Activated T-cell treated with anti-CD3 and anti-CD28 coated beads for 24 hours (primary cell): ENCODE data around the gene ACBD3.

Source experiments
- DNase-seq: peaks from one replicate; pipeline ENCODE4 v3.0.0-alpha.2; 2020; ENCODE audit warnings: low read depth

The ACBD3 gene

DNA sequence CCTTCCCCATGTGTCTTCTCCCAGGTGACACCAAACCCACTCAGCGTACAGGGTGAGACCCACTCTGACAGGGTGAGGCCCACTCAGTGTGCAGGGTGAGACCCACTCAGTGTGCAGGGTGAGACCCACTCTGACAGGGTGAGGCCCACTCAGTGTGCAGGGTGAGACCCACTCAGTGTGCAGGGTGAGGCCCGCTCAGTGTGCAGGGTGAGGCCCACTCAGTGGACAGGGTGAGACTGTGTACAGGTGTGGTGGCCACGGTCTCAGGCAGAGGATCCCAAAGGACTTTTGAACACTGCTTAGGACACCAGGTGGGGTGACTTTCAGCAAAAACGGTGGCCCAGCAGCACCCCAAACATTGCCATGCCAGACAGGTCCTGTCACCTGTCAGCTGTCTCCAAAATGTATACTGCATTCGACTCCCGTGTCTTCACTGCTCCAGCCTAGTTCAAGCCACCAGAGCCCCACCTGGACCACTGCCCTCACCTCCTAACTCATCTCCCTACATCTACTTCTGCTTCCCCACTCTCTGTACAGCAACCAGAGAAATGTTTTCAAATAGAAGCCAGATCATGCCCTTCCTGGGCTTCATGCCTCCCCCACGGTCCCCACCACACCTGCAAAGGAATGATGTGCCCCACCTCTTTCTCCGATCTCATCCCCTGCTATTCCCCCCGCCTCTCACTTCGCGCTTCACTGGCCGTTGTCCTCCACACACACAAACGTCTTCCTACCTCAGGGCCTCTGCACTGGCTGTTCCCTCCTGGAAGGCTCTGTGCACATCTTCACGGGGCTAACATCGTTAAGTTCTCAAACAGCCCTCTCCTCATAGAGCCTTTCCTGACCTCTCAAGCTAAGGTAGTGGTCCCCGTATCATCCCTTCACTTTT lies 52.1 kb downstream of the ACBD3 start:
- DNase-seq, result no peak

DNA sequence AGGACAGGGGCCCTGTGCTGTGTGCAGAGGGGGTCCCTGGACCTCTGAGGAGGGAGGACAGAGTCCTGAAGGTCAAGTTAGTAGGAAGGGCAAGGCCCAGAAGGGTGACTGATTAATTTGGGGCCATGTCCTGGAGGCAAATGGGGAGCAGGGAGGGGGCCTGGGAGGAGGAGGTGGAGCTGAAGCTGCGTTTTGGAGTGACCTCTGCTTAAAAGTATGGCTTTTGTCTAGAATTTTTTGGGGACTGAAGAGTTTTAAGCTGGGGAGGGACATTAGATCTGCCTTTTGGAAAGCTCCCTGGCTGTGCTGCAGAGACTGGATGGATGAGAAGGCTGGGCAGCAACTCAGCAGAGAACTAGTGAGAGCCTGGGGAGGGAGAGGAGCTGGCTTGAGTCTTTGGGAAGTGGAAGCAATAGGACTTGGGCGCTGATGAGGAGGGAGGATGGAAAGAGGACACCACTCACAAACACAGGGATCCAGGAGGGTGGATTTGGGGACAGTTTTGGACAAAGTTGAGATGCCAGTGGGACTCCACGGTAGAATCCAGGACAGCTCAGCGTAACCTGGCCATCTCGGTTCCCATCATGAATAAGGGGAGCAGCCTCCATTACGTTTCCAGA lies 52.9 kb downstream of the ACBD3 start:
- no peak for DNase-seq

DNA sequence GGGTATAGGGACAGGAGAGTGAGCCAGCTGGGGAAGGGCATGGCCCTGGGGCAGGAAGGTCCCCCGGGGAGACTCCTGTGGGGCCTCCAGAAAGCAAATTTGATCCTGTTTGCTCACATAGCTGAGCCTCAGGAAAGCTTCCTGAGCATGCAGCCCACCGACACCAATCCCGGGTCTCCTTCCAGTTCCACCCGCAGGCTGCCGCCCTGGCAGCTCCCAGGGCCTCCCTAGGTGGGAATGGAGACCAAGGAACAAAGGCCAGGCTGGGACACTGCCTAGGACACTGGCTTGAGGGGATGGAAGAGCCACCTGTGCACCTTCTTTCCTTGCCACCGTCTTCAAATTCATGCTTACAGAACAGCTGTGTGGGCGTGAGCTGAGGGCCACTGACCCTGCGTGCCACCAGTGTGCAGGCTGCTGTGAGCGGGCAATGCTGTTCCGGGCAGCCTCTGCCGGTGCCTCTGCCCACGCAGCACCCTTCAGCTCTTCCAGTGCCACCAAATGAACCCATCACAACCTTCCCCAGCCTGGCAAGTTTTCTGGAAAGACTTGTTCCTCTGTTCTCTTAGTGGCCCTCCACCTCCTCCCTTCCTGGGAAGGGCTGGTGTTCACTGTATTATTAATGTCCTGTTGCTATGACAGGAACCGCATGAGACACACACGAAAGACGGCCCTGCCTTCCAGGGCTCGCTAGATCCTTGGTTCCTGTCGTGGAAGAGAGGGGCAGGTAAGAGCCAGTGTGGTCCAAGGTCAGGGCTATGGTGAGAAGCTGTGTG lies 53.6 kb downstream of the ACBD3 start:
- DNase-seq, result no peak

DNA sequence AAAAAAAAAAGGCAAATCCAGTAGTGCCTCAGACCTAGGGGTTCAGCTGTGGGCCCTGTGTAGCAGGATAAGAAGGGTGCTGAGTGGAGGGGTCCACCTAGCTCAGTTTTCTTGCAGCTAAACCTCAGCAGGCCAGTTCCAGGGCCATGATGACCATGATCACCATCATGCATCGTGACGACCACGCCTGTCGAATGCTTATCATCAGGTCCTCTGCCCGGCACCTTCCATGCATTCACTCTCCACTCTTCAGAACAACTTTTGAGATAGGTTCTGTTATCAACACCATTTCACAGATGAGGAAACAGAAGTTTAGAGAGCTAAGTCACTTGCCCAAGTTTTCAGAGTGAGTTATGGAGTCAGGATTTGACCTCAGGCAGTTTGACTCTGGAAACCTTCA lies 54.9 kb downstream of the ACBD3 start:
- DNase-seq, result no peak

DNA sequence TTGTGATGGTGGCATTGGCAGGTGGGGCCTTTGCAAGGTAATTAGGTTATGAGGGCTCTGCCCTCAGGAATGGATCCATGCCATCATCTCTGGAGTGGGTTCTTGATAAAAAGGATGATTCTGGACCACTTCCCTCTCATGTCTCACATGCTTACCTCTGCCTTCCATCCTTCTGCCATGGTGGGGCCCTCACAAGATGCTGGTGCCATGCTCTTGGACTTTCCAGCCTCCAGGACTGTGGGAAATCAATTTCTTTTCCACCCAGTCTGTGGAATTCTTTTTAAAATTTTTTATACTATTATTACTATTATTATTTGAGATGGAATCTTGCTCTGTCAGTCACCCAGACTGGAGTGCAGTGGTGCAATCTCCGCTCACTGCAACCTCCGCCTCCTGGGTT lies 57.3 kb downstream of the ACBD3 start:
- DNase-seq, result no peak

DNA sequence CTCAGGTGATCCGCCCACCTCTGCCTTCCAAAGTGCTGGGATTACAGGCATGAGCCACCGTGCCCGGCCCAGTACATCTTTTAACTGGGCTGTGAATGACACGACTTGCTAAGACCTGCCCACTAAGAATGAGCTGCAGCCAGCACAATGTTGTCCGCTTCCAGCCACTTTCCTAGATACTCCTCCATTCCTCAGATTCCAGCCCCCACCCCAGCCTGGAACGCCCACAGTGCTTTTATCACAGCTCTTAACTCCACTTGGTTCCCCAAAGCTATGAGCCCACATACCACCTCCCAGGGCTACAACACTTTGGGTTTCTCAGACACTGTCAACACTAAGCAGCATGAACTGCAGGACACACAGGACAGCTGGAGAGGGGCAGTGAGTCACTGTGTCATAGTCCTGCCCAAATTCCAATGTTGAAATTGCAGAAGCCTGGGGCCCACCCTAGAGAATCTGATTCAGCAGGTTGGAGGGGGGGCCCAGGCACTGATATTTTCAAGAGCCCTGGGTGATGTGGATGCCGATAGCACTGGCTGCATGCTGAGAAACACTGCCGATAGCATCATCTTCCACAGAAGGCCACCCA lies 58.0 kb downstream of the ACBD3 start:
- DNase-seq, result no peak

DNA sequence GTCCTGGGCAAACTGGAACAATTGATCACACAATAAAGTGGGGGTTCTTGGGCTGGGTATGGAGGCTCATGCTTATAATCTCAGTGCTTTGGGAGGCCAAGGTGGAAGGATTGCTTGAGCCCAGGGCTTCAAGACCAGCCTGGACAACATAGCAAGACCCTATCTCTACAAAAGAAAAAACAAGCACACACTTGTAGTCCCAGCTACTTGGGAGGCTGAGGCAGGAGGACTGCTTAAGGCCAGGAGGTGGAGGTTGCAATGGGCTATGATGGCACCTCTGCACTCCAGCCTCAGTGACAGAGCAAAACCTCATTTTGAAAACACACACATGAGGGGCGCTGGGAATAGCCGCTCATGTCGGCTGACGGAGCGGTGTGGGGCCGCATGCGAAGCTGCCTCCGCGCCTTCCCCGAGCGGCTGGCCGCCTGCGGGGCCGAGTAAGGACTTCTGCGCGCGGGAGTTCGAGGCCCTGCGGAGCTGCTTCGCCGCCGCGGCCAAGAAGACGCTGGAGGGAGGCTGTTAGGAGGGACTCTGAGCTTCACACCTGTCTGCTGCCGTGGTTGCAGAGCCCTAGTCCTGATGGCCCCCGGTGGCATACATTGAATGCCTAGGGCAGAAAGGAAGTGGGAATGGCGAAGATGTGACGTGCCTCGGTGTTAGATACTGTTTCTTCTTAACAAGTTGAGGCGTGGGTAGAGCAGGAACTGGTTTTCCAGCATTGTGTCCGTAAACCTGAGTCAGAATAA lies 59.5 kb downstream of the ACBD3 start:
- DNase-seq, result no peak

DNA sequence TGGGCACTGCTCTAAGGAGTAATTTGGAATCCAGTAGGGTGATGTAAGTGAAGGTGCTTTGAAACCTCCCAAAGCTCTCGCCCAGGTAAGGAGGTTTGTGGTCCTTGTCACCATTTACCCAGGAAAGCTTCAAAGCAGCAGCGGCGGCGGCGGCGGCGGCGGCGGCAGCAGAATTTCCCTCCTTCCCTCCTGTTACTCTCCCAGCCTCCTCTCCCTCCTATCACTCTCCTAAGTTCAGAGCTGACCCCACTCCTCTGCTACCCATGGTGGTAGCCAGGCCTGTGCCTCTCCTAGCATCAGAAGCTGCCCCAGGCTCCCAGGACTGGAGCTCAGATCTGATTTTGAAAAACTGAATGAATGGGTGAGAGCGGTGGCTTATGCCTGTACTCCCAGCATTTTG lies 60.7 kb downstream of the ACBD3 start:
- DNase-seq, result no peak

DNA sequence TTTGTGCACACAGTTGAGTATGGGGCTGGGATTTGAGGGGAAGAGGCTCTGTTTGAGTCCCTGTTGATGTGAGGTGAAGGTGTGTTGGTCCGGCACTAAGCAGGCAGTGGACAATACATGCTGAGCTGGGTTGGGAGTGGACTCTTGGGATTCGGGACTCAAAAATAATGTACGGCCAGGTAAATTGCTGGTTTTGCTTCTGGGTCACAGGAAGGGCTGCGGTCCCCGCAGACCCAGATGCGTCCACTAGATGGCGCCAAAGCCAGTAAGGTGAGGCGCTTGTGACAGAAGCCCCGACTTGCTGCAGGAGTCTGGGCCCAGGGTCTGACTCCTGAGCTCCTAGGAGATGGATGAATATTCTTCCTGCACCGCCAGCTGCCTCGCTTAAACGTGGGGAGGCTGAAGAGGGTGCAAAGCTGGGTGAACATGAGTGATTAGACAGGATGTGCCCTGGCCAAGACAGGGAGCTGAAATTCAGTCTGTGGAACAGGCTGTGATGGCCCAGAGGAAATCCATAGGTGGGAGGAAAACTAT lies 61.4 kb downstream of the ACBD3 start:
- DNase-seq, result peak; percentile 85

DNA sequence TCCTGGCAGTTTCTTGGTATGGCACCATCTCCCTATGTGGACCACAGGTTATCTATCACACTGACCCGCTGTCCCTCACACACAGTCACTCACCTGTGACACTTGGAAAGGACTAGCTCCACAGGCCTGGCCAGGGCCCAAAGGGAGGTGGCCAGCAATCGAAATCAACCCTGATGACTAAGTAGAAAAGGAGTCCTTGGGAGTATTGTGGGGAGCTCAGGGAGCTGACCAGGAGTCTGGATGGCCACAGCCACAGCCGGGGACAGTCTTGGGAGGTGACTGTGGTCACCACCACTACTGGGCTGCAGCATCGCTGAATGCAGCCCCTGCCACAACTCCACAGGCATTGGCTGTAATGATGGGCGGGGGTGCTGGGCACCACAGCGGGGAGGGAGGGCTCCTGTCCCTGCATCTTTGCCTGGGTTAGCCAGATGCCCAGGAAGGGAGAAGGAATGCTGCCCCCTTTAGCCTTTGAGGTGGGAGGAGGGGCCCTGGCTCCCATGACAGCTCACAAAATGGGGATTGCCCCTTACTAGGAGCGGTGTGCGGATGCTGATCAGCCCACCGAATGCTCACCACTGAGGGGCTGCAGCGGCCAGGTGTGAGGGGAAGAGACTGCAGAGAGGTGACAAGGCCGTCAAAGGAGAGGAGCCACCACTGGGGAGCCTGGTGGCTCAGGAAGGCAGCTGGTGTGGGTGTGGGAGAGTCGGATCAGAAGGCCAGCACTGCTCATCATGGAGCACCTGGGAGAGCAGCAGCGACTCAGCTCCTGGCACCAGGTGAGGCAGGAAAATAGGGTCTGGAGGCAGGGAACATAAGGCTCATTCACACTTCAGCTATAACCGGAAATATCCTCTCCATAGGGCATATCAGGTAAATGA lies 62.7 kb downstream of the ACBD3 start:
- DNase-seq, result no peak

DNA sequence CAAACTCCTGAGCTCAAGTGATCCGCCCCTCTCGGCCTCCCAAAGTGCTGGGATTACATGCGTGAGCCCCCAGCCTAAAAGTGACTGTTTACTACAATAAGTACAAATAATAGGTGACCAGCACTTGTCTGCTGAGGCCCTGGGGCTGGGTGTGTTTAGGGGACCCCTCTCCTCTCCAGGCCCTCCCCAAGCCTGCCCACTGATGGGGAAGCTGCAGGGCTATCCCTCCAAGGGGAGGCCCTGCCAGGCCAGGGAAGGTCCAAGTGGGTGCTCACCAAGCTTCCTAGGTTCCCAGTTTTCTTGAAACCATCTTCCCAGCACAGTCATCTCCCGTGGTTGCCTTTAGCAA lies 63.4 kb downstream of the ACBD3 start:
- no peak for DNase-seq

DNA sequence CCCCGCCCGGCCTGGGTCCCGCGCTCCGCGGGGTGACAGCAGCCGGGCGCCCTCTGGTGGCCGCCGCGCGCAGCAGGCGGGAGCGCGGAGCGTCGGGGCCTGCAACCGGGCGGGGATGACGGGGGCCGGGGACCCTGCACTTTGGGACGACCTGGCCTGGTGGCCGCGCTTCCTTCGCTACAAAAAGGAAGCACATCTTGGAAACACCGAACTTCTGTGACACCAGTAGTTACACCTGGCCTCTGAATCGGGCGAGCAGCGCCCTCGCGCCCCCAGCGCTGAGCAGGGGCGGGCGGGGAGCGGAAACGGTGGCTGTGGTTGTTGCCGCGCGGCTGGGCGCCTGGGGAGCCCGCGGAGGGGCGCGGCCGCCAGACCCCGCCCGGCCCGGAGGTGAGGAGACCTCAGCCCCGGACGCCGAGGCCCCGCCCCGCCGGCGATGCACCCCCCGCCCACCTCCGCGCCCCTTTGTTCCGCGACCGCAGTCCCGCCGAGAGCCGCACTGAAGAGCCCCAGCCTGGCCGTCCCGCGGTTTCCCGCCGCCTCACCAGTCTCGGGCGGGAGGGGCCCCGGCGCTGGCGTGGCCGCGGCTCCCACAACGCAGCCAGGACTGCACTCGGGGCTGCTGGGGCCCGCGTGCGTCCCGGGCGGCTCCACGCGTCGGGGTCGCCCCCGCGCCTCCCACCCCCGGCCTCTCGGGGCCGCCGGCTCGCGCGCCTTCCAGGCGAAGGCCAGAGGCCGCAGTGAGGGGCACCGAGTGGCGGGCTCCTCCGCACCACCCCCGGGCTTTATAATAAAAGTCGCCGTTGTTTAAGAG lies 64.7 kb downstream of the ACBD3 start:
- peak; percentile 55 for DNase-seq

DNA sequence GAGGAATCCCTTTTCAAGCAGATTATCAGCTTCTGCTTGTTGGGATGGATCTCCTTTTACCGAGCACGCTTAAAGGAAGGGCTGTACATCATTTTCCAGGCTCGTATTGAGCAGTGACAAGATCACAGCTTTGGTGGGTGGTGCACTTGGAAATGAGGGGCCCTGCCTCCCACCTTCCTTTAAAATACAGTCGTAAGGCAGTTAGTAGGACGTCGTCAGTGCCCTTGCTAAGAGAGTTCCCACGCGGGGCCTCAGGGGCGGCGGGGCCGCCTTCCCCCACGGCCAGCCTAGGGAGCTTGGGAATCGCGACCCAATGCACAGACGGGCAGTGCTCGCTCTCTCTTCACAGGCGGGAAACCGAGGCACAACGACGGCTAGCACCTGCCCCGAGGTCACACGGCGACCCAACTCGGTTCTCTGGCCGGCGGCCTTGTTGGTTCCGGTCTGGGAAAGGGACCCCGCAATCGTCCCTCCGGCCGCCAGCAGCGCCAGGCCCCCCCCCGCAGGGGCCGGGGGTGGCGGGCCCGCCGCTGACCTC lies 65.4 kb downstream of the ACBD3 start:
- DNase-seq, result no peak

DNA sequence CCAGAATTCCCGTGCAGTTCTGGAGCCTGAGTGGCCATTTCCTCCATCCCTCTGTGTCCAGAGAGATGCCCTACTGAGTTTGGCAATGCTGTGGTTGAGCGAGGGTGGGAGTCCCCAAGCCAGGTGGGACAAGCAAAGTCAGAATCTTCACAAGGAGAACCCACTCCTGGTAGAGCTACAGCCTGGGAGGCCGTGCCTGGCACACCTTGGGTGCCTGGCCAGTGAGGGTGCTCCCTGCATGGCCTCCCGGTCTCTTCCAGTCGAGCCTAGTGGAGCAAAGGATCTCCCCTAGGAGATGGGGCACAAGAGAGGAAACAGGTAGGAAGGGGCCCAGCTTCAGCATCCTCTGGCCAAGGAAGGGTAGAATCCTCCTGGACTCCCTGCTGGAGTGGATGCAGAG lies 66.1 kb downstream of the ACBD3 start:
- DNase-seq, result no peak

DNA sequence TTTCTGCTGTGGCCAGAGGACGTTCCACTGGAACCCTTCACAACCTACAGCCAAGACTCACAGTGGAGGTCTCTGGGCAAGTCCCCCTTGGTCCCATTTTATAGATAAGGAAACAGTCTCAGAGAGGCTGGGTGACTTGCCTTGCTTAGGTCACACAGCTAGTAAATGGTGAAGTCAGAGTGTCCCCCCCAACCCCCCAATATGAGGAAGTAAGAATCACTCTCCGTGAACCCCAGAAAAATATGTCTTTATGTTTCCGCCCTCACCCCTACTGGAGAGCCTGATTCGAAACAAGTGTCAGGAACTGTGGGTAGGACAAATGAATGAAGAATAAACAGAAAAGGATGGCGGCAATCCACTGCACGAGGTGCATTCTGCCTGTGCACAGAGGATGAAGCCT lies 67.4 kb downstream of the ACBD3 start:
- no peak for DNase-seq

DNA sequence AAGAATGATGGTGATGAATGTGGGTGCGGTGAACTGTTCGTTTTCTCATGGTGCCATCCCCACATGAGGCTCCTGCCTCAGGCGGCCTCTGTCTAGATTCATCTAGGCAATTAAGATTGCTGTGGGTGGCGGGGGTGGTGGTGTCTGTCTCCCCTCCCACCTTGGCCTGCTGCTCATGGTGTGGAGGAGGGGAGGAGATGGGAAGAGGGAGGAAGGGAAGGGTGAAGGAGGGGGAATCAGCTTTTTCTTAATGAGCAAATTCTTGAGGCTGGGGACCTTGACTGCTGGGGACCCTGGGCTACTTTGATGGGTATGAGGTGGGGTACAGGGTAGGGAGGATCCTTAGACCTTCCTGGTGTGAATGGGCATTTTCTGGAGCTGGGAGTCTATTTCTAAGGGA lies 68.2 kb downstream of the ACBD3 start:
- no peak for DNase-seq

DNA sequence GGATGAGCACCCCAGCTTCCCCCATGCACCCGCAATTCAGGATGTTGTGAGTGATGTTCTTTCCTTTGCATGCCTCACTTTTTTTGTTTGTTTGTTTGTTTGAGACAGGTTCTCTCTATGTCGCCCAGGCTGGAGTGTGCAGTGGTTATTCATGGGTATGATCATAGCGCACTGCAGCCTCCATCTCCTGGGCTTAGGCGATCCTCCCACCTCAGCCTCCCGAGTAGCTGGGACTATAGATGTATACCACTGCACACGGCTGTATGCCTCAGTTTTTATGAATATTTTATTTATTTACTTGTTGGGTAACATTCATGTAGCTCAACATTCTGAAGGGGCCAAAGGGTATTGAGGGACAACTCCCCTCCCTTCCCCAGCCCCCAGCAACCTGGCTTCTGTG lies 69.2 kb downstream of the ACBD3 start:
- no peak for DNase-seq

DNA sequence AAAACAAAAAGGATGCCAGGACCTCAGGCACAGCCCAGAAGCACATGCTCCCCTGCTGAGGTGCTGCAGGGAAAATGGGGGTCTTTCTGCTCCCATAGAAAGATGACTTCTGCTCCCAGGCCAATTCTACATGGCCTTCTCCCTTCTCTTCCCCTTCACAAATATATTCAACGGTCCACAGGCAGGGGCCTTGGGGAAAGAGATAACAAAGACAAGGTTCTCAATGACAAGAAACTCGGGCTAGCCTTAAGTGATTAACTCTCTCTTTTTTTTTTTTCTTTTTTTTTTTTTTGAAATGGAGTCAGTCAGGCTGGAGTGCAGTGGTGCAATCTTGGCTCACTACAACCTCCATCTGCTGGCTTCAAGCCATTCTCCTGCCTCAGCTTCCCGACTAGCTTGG lies 69.9 kb downstream of the ACBD3 start:
- DNase-seq, result no peak

DNA sequence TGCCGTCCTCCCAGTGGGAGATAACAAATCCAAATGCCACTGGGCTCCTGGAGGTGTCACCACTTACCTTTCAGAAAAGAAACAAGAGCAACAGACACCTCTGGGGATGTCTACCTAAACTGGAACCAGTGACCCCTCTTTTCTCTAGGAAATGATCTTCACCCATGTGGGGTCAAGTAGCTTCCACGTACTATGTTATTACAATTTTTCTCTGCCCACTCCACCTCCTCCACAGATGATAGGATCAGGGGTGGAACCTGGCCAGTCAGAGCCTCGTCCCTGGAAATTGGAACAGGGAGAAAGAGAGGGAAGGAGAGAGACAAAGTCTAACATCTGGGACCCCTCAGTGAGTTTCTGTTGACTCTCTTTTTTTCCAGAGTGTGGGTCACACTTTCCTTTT lies 73.9 kb downstream of the ACBD3 start:
- no peak for DNase-seq

DNA sequence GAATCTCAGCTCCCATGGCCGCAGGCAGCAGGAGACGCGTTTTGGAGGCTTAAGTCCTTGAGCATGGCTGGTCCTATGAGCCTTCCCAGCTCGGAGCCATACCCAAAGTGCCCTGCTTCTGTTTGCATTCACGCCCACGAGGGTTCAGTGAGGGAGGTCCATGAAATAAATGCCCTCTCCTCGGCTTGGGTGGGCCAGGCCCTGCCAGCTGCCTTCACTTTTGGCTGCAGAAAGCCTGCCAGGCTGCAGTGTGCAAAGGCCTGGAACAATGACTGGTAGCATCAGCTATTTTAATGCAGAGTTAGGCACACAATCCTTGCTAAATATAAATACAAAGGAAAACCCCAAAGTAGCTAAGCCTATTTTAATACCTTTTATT lies 74.7 kb downstream of the ACBD3 start:
- no peak for DNase-seq
